SU-DHL-6 (cell line): ENCODE results near the gene BOD1.

Experiments used
- H2AFZ ChIP-seq: fragments of 200-600 bp; sonication (generic); 2 replicates; pipeline ENCODE4 v1.6.1; 2014; ENCODE audit warnings: low read depth, mild to moderate bottlenecking, moderate library complexity, mixed read lengths, antibody characterized with exemption, low read length; ENCODE audit not compliant: severe bottlenecking
- H3F3A ChIP-seq: fragments of 200-600 bp; shearing (Covaris generic); 2 replicates; pipeline ENCODE4 v1.6.0; 2016; ENCODE audit warnings: antibody characterized with exemption, mild to moderate bottlenecking; ENCODE audit not compliant: insufficient read depth
- H3K27ac ChIP-seq: fragments of 200-600 bp; sonication (generic); 2 replicates; pipeline ENCODE4 v1.5.1; 2016; ENCODE audit warnings: low read depth, mild to moderate bottlenecking, low read length, moderate library complexity, mixed read lengths
- H3K27me3 ChIP-seq: fragments of 200-600 bp; sonication (generic), shearing (Covaris generic); 2 replicates; pipeline ENCODE4 v1.6.0; 2014; ENCODE audit warnings: mild to moderate bottlenecking, low read length
- H3K36me3 ChIP-seq: fragments of 200-600 bp; sonication (generic); 2 replicates; pipeline ENCODE4 v1.6.1; 2014; ENCODE audit warnings: mild to moderate bottlenecking, low read length, mixed read lengths
- H3K4me2 ChIP-seq: fragments of 300-600, 200-600 bp; shearing (Covaris generic), sonication (generic); 2 replicates; pipeline ENCODE4 v1.6.0; 2014; ENCODE audit warnings: low read length, low read depth, mild to moderate bottlenecking; ENCODE audit not compliant: poor library complexity, severe bottlenecking
- H3K4me3 ChIP-seq: fragments of 200-600 bp; sonication (generic); 2 replicates; pipeline ENCODE4 v1.5.1; 2014; ENCODE audit warnings: antibody characterized with exemption, low read length, mild to moderate bottlenecking, mixed read lengths; ENCODE audit not compliant: insufficient read depth, poor library complexity, severe bottlenecking
- H3K79me2 ChIP-seq: fragments of 200-600 bp; sonication (generic); 2 replicates; pipeline ENCODE4 v1.6.1; 2014; ENCODE audit warnings: mild to moderate bottlenecking, low read length, moderate library complexity; ENCODE audit not compliant: insufficient read depth
- H3K9ac ChIP-seq: fragments of 200-600 bp; sonication (generic); 2 replicates; pipeline ENCODE4 v1.7.0; 2014; ENCODE audit warnings: mild to moderate bottlenecking, low read length
- H3K9me2 ChIP-seq: fragments of 200-600 bp; sonication (generic); replicated peaks from 2 replicates; pipeline ENCODE4 v1.6.1; 2014; ENCODE audit warnings: low read length; ENCODE audit not compliant: insufficient read depth
- H3K9me3 ChIP-seq: fragments of 200-600 bp; sonication (generic); 2 replicates; pipeline ENCODE4 v1.6.1; 2014; ENCODE audit warnings: low read length, mixed read lengths; ENCODE audit not compliant: insufficient read depth
- H4K20me1 ChIP-seq: fragments of 200-600 bp; sonication (generic); 2 replicates; pipeline ENCODE4 v1.6.1; 2014; ENCODE audit warnings: low read depth, mild to moderate bottlenecking, antibody characterized with exemption, low read length, moderate library complexity, mixed read lengths
- CTCF ChIP-seq: fragments of 200-600 bp; sonication (generic); IDR thresholded peaks from one replicate; pipeline ENCODE4 v1.5.1; 2017; ENCODE audit warnings: antibody characterized with exemption, mild to moderate bottlenecking, low read length, moderate library complexity; ENCODE audit not compliant: insufficient read depth, poor library complexity, severe bottlenecking
- EZH2phosphoT487 ChIP-seq: fragments of 200-600 bp; sonication (generic), shearing (Covaris generic); conservative IDR thresholded peaks from 2 replicates; pipeline ENCODE4 v1.6.1; 2018; ENCODE audit warnings: mild to moderate bottlenecking, antibody characterized with exemption, low read length, moderate library complexity, mixed read lengths

The BOD1 gene

GRCh38 chr5:173625261-173625660 is 8.8 kb upstream of the BOD1 start:
- H3K4me2 ChIP-seq = no peak overlapping the region

GRCh38 chr5:173624282-173624681 is 7.8 kb upstream of the BOD1 start:
- TF ChIP-seq EZH2phosphoT487 = no peak
- Histone ChIP-seq H3K27ac (no peak overlapping the region), H3K4me2 (no peak overlapping the region), H3K9ac (no peak overlapping the region), H3K9me2 (no peaks in the 10 kb centered on the region), H2AFZ (no peak overlapping the region), H3F3A (no peaks in the 10 kb centered on the region), H4K20me1 (no peaks in the 10 kb centered on the region), H3K79me2 (no peaks in the 10 kb centered on the region), H3K36me3 (no peaks in the 10 kb centered on the region), H3K27me3 (no peaks in the 10 kb centered on the region), H3K9me3 (no peaks in the 10 kb centered on the region), H3K4me3 (no peak overlapping the region)

More at GRCh38 chr5:173625261-173625660, 8.8 kb upstream of the BOD1 start:
- Histone ChIP-seq H3K27ac (no peak overlapping the region), H3K9me3 (no peaks in the 10 kb centered on the region), H3K9ac (no peak overlapping the region), H3K27me3 (no peaks in the 10 kb centered on the region), H3F3A (no peaks in the 10 kb centered on the region), H2AFZ (no peak overlapping the region), H3K9me2 (no peaks in the 10 kb centered on the region), H3K4me3 (no peak overlapping the region), H4K20me1 (no peaks in the 10 kb centered on the region), H3K79me2 (no peaks in the 10 kb centered on the region), H3K36me3 (no peaks in the 10 kb centered on the region)
- TF ChIP-seq EZH2phosphoT487 = no peak
- TF ChIP-seq CTCF = no peak

- H3K4me2 ChIP-seq = no peak overlapping the region
- no peaks in the 10 kb centered on the region for H3K27me3 ChIP-seq
- H3K27ac ChIP-seq = no peak overlapping the region
These were observed 7.3 kb upstream of the BOD1 start for GRCh38 chr5:173623789-173624188.

More at GRCh38 chr5:173623789-173624188, 7.3 kb upstream of the BOD1 start:
- Histone ChIP-seq H3K9me3 (no peaks in the 10 kb centered on the region), H3K9me2 (no peaks in the 10 kb centered on the region), H3F3A (no peaks in the 10 kb centered on the region), H4K20me1 (no peaks in the 10 kb centered on the region), H3K9ac (no peak overlapping the region), H2AFZ (no peak overlapping the region), H3K79me2 (no peaks in the 10 kb centered on the region), H3K4me3 (no peak overlapping the region), H3K36me3 (no peaks in the 10 kb centered on the region)
- TF ChIP-seq CTCF (no peak), EZH2phosphoT487 (no peak)
